Neural progenitor cell (in vitro differentiated cells): ENCODE data around the gene FFAR3. TPM values are rescaled to one million over a fixed set of nuclear protein-coding genes. Genes with fewer than 3 reads are reported as not detected.
"Not testable (repeated sequence)": the region's sequence is repeated elsewhere in the genome, so short reads cannot be mapped to it uniquely, and the experiment has no call there.

Experiments
- DNase-seq: peaks from one replicate; pipeline ENCODE4 v3.0.0-alpha.2; 2016; ENCODE audit warnings: low spot score
- H2AFZ ChIP-seq: fragments of 200-600 bp; sonication (generic); replicated peaks from 2 replicates; pipeline ENCODE4 v1.6.1; 2016; ENCODE audit warnings: antibody characterized with exemption
- H3F3A ChIP-seq: fragments of 200-600 bp; sonication (generic); 2 replicates; pipeline ENCODE4 v1.6.1; 2016; ENCODE audit warnings: antibody characterized with exemption, low read depth
- H3K27ac ChIP-seq: fragments of 200-600 bp; sonication (generic); 2 replicates; pipeline ENCODE4 v1.5.1; 2016; ENCODE audit warnings: mild to moderate bottlenecking
- H3K27me3 ChIP-seq: fragments of 200-600 bp; sonication (generic); 2 replicates; pipeline ENCODE4 v1.6.1; 2016; ENCODE audit warnings: mild to moderate bottlenecking, moderate library complexity
- H3K36me3 ChIP-seq: fragments of 200-600 bp; sonication (generic); 2 replicates; pipeline ENCODE4 v1.5.1; 2016
- H3K4me1 ChIP-seq: fragments of 200-600 bp; sonication (generic); 2 replicates; pipeline ENCODE4 v1.6.1; 2016; ENCODE audit warnings: mixed run types
- H3K4me2 ChIP-seq: fragments of 200-600 bp; sonication (generic); 2 replicates; pipeline ENCODE4 v1.6.1; 2016
- H3K4me3 ChIP-seq: fragments of 200-600 bp; sonication (generic); 2 replicates; pipeline ENCODE4 v1.5.1; 2016
- H3K79me2 ChIP-seq: fragments of 200-600 bp; sonication (generic); 2 replicates; pipeline ENCODE4 v1.6.1; 2016; ENCODE audit warnings: low read depth
- H3K9ac ChIP-seq: fragments of 200-600 bp; sonication (generic); 2 replicates; pipeline ENCODE4 v1.6.1; 2016
- H3K9me3 ChIP-seq: fragments of 200-600 bp; sonication (generic); 2 replicates; pipeline ENCODE4 v1.5.1; 2016; ENCODE audit warnings: low read depth
- H4K20me1 ChIP-seq: fragments of 200-600 bp; sonication (generic); 2 replicates; pipeline ENCODE4 v1.6.1; 2016; ENCODE audit warnings: low read depth
- H3K27ac Mint-ChIP-seq: 3 replicates; pipeline ENCODE4 v1.8.0; 2021; ENCODE audit warnings: mixed read lengths
- H3K27me3 Mint-ChIP-seq: 2 replicates; pipeline ENCODE4 v1.8.0; 2022; ENCODE audit warnings: low read depth, mild to moderate bottlenecking, inconsistent platforms, moderate library complexity, mixed read lengths; ENCODE audit not compliant: insufficient read depth
- H3K36me3 Mint-ChIP-seq: 3 replicates; pipeline ENCODE4 v1.8.0; 2021; ENCODE audit warnings: mixed read lengths
- H3K4me1 Mint-ChIP-seq: 3 replicates; pipeline ENCODE4 v1.8.0; 2021; ENCODE audit warnings: mixed read lengths
- H3K4me3 Mint-ChIP-seq: 3 replicates; pipeline ENCODE4 v1.8.0; 2021; ENCODE audit warnings: mild to moderate bottlenecking, moderate library complexity, mixed read lengths
- H3K9me3 Mint-ChIP-seq: 3 replicates; pipeline ENCODE4 v1.8.0; 2020; ENCODE audit warnings: mixed read lengths
- CTCF ChIP-seq: fragments of 200-600 bp; sonication (generic); IDR thresholded peaks from 2 replicates; pipeline ENCODE4 v1.5.1; 2017; ENCODE audit warnings: antibody characterized with exemption, mild to moderate bottlenecking
- EZH2 ChIP-seq: fragments of 200-600 bp; sonication (generic); IDR thresholded peaks from 2 replicates; pipeline ENCODE4 v1.6.1; 2017; ENCODE audit warnings: antibody characterized with exemption, mild to moderate bottlenecking, moderate library complexity
- EZH2phosphoT487 ChIP-seq: fragments of 200-600 bp; sonication (generic); IDR thresholded peaks from 2 replicates; pipeline ENCODE4 v1.6.1; 2017; ENCODE audit warnings: antibody characterized with exemption
- total RNA-seq: library from RNA; depleted of rRNA; stranded (reverse); fragments of >200 nt; gene quantifications from 2 replicates; pipeline ENCODE4 v1.2.3, GENCODE V29; 2015; ENCODE audit warnings: low replicate concordance

The FFAR3 gene
- total RNA-seq, 1 donor from 2014 or later = not detected

- TF ChIP-seq CTCF = no peak
- no peak for TF ChIP-seq EZH2
- TF ChIP-seq EZH2phosphoT487 = no peak
- no peak overlapping the region for H3K27ac Mint-ChIP-seq
- no peaks in the 10 kb centered on the region for H3K9me3 Mint-ChIP-seq
- DNase-seq = no peak
- no peaks in the 10 kb centered on the region for H3K27me3 Mint-ChIP-seq
- no peaks in the 10 kb centered on the region for H3K4me1 Mint-ChIP-seq
- H3K36me3 ChIP-seq = no peaks in the 10 kb centered on the region
- no peak overlapping the region for H3K4me2 ChIP-seq
- no peaks in the 10 kb centered on the region for H3K4me1 ChIP-seq
- no peaks in the 10 kb centered on the region for H3F3A ChIP-seq
- H3K27me3 ChIP-seq = no peaks in the 10 kb centered on the region
- H4K20me1 ChIP-seq = no peaks in the 10 kb centered on the region
- no peak overlapping the region for H3K27ac ChIP-seq
- H3K4me3 Mint-ChIP-seq = no peak overlapping the region
- no peaks in the 10 kb centered on the region for H3K36me3 Mint-ChIP-seq
- no peaks in the 10 kb centered on the region for H3K9me3 ChIP-seq
- H3K4me3 ChIP-seq = no peak overlapping the region
- no peaks in the 10 kb centered on the region for H3K79me2 ChIP-seq
- no peak overlapping the region for H3K9ac ChIP-seq
- no peak overlapping the region for H2AFZ ChIP-seq
Observed at GRCh38 chr19:35399231-35399630, 41.0 kb downstream of the FFAR3 start.

DNA sequence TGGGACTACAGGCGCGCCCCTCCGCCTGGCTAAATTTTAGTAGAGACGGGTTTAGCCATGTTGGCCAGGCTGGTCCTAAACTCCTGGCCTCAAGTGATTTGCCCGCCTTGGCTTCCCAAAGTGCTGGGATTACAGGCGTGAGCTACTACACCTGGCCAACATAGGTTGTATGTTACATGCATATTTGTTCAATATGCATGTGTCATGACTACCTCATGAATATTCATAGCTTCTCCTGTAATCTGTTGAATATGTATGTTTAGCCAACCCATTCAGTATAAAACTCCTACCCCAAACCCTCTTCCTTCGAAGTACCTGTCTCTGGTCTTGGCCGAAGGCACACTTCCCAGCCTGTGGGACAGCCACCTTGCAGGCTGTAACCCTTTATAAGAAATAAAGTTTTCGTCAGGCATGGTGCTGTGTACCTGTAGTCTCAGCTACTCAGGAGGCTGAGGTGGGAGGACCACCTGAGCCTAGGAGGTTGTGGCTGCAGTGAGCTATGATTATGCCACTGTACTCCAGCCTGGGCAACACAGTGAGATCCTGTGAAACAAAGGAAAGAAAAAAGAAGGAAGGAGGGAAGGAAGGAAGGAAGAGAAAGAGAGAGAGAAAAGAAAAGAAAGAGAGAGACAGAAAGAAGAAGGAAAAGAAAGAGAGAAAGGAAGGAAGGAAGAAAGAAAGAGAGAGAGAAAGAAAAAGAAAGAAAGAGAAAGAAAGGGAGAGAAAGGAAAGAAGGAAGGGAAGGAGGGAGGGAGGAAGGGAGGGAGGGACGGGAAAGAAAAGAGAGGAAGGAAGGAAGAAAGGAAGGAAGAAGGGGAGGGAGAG, 41.9 kb downstream of the FFAR3 start:
- TF ChIP-seq EZH2 (no peak), CTCF (no peak), EZH2phosphoT487 (no peak)
- Histone ChIP-seq H3K9me3 (no peaks in the 10 kb centered on the region), H3K4me2 (no peak overlapping the region), H3F3A (no peaks in the 10 kb centered on the region), H3K79me2 (no peaks in the 10 kb centered on the region), H3K27ac (no peak overlapping the region), H3K4me1 (no peaks in the 10 kb centered on the region), H3K27me3 (no peaks in the 10 kb centered on the region), H3K4me3 (no peak overlapping the region), H3K36me3 (no peaks in the 10 kb centered on the region), H4K20me1 (no peaks in the 10 kb centered on the region), H3K9ac (no peak overlapping the region), H2AFZ (no peak overlapping the region)
- Mint-ChIP-seq H3K4me3 (no peak overlapping the region), H3K27ac (no peak overlapping the region), H3K27me3 (no peaks in the 10 kb centered on the region), H3K9me3 (peaks cover 3% of the 10 kb centered on the region), H3K36me3 (no peaks in the 10 kb centered on the region), H3K4me1 (peaks cover under 1% of the 10 kb centered on the region)
- DNase-seq = no peak

- H3K9me3 ChIP-seq = no peaks in the 10 kb centered on the region
- no peaks in the 10 kb centered on the region for H3K36me3 ChIP-seq
- no peaks in the 10 kb centered on the region for H3K4me1 ChIP-seq
- no peaks in the 10 kb centered on the region for H3K79me2 ChIP-seq
- H3K36me3 Mint-ChIP-seq = no peaks in the 10 kb centered on the region
- no peak overlapping the region for H3K27ac Mint-ChIP-seq
- H3K27me3 ChIP-seq = no peaks in the 10 kb centered on the region
- DNase-seq = no peak
- H2AFZ ChIP-seq = no peak overlapping the region
- peaks cover 6% of the 10 kb centered on the region for H3K9me3 Mint-ChIP-seq
- H3K9ac ChIP-seq = no peak overlapping the region
- no peaks in the 10 kb centered on the region for H4K20me1 ChIP-seq
- H3K4me3 ChIP-seq = no peak overlapping the region
- H3K4me1 Mint-ChIP-seq = peaks cover 4% of the 10 kb centered on the region
- no peak overlapping the region for H3K4me2 ChIP-seq
- H3K27me3 Mint-ChIP-seq = no peaks in the 10 kb centered on the region
- no peaks in the 10 kb centered on the region for H3F3A ChIP-seq
- H3K4me3 Mint-ChIP-seq = no peak overlapping the region
- TF ChIP-seq EZH2phosphoT487 = no peak
- no peak for TF ChIP-seq CTCF
- no peak for TF ChIP-seq EZH2
- no peak overlapping the region for H3K27ac ChIP-seq
Observed at GRCh38 chr19:35400773-35401100, 42.5 kb downstream of the FFAR3 start.

GRCh38 chr19:35401416-35401815, 43.2 kb downstream of the FFAR3 start:
- not testable (repeated sequence) for H3K4me1 ChIP-seq, H3F3A ChIP-seq, H3K27me3 ChIP-seq, DNase-seq, H3K4me3 Mint-ChIP-seq, H3K36me3 ChIP-seq, H3K9me3 Mint-ChIP-seq, H3K27ac ChIP-seq, H3K79me2 ChIP-seq, H3K36me3 Mint-ChIP-seq, H2AFZ ChIP-seq, H3K9me3 ChIP-seq, H3K4me1 Mint-ChIP-seq, H3K4me3 ChIP-seq, H3K27ac Mint-ChIP-seq, H4K20me1 ChIP-seq, H3K27me3 Mint-ChIP-seq, H3K4me2 ChIP-seq, H3K9ac ChIP-seq
